Immature natural killer cell (primary cell): ENCODE data around the gene PSD4. TPM values are rescaled to one million over a fixed set of nuclear protein-coding genes. Genes with fewer than 3 reads are reported as not detected.

ENCODE experiments used
- DNase-seq, 3 donors: peaks; one replicate each; pipeline ENCODE4 v3.0.0; 2022; ENCODE audit warnings: mixed read lengths in 1 of 3
- H3K27ac Mint-ChIP-seq, 6 donors: one replicate each; pipeline ENCODE4 v1.8.0; 2020; ENCODE audit warnings: mixed read lengths in 6 of 6, mild to moderate bottlenecking in 5 of 6, inconsistent platforms in 4 of 6, moderate library complexity in 3 of 6
- H3K27me3 Mint-ChIP-seq, 3 donors: one replicate each; pipeline ENCODE4 v1.8.0; 2020 to 2021; ENCODE audit warnings: low read depth in 3 of 3, mild to moderate bottlenecking in 3 of 3, mixed read lengths in 3 of 3, moderate library complexity in 3 of 3, inconsistent platforms in 1 of 3
- H3K36me3 Mint-ChIP-seq, 3 donors: one replicate each; pipeline ENCODE4 v1.8.0; 2020; ENCODE audit warnings: mixed read lengths in 3 of 3, inconsistent platforms in 2 of 3, mild to moderate bottlenecking in 2 of 3
- H3K4me1 Mint-ChIP-seq, 2 donors: one replicate each; pipeline ENCODE4 v1.8.0; 2020; ENCODE audit warnings: inconsistent platforms in 2 of 2, mild to moderate bottlenecking in 2 of 2, mixed read lengths in 2 of 2, moderate library complexity in 1 of 2
- H3K4me3 Mint-ChIP-seq, 5 donors: one replicate each; pipeline ENCODE4 v1.8.0; 2020; ENCODE audit warnings: mild to moderate bottlenecking in 5 of 5, mixed read lengths in 5 of 5, inconsistent platforms in 3 of 5, moderate library complexity in 3 of 5
- H3K9me3 Mint-ChIP-seq, 6 donors: one replicate each; pipeline ENCODE4 v1.8.0; 2020; ENCODE audit warnings: mild to moderate bottlenecking in 6 of 6, mixed read lengths in 6 of 6, inconsistent platforms in 4 of 6, moderate library complexity in 3 of 6
- polyA plus RNA-seq, 3 donors: library from polyadenylated mRNA; unstranded; fragments of 300-500 nt; fragmentation: Illumina TruSeq; gene quantifications; one replicate each; pipeline ENCODE4 v1.2.3, GENCODE V29; 2021

PSD4 gene
- polyA plus RNA-seq, 3 donors from 2014 or later, result 17.0 to 72.3 (median 20.6) TPM

DNA sequence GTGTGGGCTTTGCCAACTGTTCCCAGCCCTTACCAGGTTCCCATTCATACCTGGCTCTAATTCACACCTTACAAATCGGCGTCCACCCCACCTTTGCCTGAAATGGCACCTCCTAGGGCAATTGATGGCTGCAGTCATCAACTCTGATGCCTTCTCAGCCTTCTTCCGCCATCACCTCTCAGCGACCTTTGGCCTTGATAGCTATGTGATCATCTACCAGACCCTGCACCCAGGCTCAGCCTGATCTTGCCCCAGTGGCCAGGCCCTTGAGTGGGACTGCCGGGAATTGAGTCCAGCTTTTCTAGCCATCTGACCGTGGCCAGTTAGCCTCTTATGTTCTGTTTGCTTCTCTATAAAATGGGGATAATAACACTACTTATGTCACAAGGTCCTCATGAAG is 32.5 kb downstream of the PSD4 start:
- H3K9me3 Mint-ChIP-seq, result no peaks in the 10 kb centered on the region
- no peak overlapping the region for H3K4me3 Mint-ChIP-seq
- H3K36me3 Mint-ChIP-seq, result peaks cover 0 to 3% (median 0%) of the 10 kb centered on the region in 3 donors
- DNase-seq, result no peak
- H3K27me3 Mint-ChIP-seq, result peaks cover 1 to 4% (median 2%) of the 10 kb centered on the region in 3 donors
- H3K27ac Mint-ChIP-seq, result peak overlapping the region in 5 of 6 donors; percentile 12 to 78 (median 63)
- H3K4me1 Mint-ChIP-seq, result peaks cover 25 to 26% of the 10 kb centered on the region in 2 donors

- Mint-ChIP-seq H3K9me3 (no peaks in the 10 kb centered on the region), H3K27me3 (peaks cover 1 to 4% (median 2%) of the 10 kb centered on the region in 3 donors), H3K4me3 (no peak overlapping the region), H3K4me1 (peaks cover 25 to 26% of the 10 kb centered on the region in 2 donors), H3K36me3 (peaks cover 0 to 3% (median 0%) of the 10 kb centered on the region in 3 donors), H3K27ac (peak overlapping the region in 3 of 6 donors; percentile 30 to 48 (median 45))
- DNase-seq, result no peak
Observed at GRCh38 chr2:113207021-113207420, 33.2 kb downstream of the PSD4 start.

GRCh38 chr2:113208396-113208795 is 34.6 kb downstream of the PSD4 start:
- H3K9me3 Mint-ChIP-seq, result no peaks in the 10 kb centered on the region
- peak overlapping the region in 2 of 6 donors; percentile 6 to 65 for H3K27ac Mint-ChIP-seq
- DNase-seq, result no peak
- H3K4me1 Mint-ChIP-seq, result peaks cover 22 to 26% of the 10 kb centered on the region in 2 donors
- peaks cover 0 to 3% (median 0%) of the 10 kb centered on the region in 3 donors for H3K36me3 Mint-ChIP-seq
- H3K27me3 Mint-ChIP-seq, result peaks cover 2 to 6% (median 3%) of the 10 kb centered on the region in 3 donors
- no peak overlapping the region for H3K4me3 Mint-ChIP-seq

GRCh38 chr2:113209011-113209645 is 35.4 kb downstream of the PSD4 start:
- DNase-seq, result no peak
- no peak overlapping the region for H3K4me3 Mint-ChIP-seq
- H3K9me3 Mint-ChIP-seq, result no peaks in the 10 kb centered on the region
- H3K36me3 Mint-ChIP-seq, result no peaks in the 10 kb centered on the region
- H3K27ac Mint-ChIP-seq, result peak overlapping the region in 1 of 6 donors; percentile 50
- H3K4me1 Mint-ChIP-seq, result peaks cover 17 to 26% of the 10 kb centered on the region in 2 donors
- H3K27me3 Mint-ChIP-seq, result peaks cover 2 to 9% (median 3%) of the 10 kb centered on the region in 3 donors

- peak overlapping the region in 1 of 6 donors; percentile 50 for H3K27ac Mint-ChIP-seq
- peaks cover 13 to 26% of the 10 kb centered on the region in 2 donors for H3K4me1 Mint-ChIP-seq
- H3K9me3 Mint-ChIP-seq, result no peaks in the 10 kb centered on the region
- no peak overlapping the region for H3K4me3 Mint-ChIP-seq
- no peak for DNase-seq
- no peaks in the 10 kb centered on the region for H3K36me3 Mint-ChIP-seq
- H3K27me3 Mint-ChIP-seq, result peaks cover 2 to 9% (median 3%) of the 10 kb centered on the region in 3 donors
Observed at GRCh38 chr2:113209646-113210171, 35.9 kb downstream of the PSD4 start.

GRCh38 chr2:113211226-113212105 is 37.7 kb downstream of the PSD4 start:
- H3K36me3 Mint-ChIP-seq, result no peaks in the 10 kb centered on the region
- no peak overlapping the region for H3K27ac Mint-ChIP-seq
- peaks cover 6 to 19% of the 10 kb centered on the region in 2 donors for H3K4me1 Mint-ChIP-seq
- H3K4me3 Mint-ChIP-seq, result no peak overlapping the region
- no peak for DNase-seq
- peaks cover 2 to 9% (median 3%) of the 10 kb centered on the region in 3 donors for H3K27me3 Mint-ChIP-seq
- no peaks in the 10 kb centered on the region for H3K9me3 Mint-ChIP-seq

DNA sequence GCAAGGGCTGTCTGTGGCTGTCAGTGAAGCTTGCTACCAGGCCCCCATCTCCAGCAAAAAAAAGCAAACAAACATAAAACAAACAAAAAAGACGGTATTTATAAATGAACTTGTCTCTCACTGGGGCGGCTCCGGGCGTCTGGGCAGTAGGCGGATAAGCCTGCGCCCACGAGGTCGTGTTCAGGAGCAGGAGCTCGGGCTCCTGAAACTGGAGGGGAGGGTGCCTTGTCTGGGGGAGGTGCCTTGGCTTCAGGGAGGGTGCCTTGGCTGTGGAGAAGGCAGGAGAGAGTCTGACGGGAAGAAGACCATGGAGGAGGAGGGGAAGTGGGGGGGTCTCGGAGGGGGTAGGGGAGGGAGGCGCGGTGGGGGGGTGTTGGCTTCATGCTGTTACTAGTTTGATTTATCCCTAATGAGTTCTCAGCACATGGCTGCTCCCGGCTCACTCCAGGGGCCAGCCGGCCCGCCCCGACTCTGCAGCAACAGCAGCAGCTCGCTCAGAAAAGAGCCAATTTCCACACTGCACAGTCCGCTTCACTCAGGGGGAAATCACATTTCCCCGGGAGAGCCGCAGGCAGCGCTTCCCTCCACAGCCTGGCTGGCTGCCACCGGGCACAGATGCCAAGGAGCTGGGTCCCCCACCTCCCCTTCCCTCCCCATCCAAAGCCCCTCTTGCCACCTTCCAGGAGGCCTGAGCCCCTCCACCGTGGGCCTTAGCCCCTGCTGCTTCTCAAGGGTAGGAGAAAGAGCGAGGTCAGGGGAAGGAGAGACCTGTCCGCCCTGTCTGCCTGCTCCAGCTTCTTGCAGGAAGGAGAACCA is 38.7 kb downstream of the PSD4 start:
- no peaks in the 10 kb centered on the region for H3K9me3 Mint-ChIP-seq
- H3K4me3 Mint-ChIP-seq, result no peak overlapping the region
- H3K36me3 Mint-ChIP-seq, result no peaks in the 10 kb centered on the region
- H3K27ac Mint-ChIP-seq, result no peak overlapping the region
- peaks cover 10 to 24% of the 10 kb centered on the region in 2 donors for H3K4me1 Mint-ChIP-seq
- DNase-seq, result no peak
- H3K27me3 Mint-ChIP-seq, result peaks cover 3 to 9% (median 3%) of the 10 kb centered on the region in 3 donors

DNA sequence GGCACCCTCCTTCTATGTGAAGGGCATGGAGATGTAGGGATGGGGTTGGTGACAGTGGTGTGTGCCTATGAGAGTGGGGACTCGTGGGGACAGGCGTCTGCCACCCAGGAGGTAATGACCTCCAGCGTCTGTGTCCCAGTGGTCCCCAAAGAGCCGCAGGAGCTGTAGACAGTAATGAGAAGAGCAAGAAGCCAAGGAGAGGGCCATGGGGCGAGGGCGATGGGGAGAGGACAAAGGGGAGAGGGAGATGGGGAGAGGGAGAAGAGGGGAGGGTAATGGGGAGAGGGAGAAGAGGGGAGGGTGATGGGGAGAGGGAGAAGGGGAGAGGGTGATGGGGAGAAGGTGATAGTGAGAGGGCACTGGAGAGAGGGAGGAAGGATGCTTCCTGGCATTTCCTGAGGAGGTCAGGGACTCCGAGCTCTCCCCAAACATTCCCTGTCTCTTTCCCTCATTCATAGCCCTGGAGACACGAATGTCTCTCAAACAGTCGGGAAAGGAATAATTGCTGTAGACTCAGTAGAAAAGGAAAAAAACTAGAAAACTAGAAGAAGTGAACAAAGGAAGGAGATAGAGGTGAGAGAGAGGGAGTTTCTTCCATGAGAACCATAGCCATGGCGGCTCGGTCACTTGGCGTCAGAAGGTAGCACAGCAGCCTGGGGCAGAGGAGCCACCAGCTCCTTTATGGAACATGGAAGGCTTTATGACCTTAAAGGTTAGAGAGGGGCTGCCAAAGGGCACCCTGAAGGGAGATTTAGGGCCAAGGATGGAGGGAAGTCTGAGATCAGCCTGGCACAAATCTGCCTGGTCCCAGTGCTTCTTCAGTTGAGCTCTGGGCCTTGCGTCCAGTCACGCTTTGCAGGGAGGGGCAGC is 39.5 kb downstream of the PSD4 start:
- Mint-ChIP-seq H3K4me3 (no peak overlapping the region), H3K27ac (peak overlapping the region in 1 of 6 donors; percentile 21), H3K4me1 (peaks cover 15 to 27% of the 10 kb centered on the region in 2 donors), H3K27me3 (peaks cover 3 to 9% (median 3%) of the 10 kb centered on the region in 3 donors), H3K36me3 (no peaks in the 10 kb centered on the region), H3K9me3 (no peaks in the 10 kb centered on the region)
- no peak for DNase-seq

DNA sequence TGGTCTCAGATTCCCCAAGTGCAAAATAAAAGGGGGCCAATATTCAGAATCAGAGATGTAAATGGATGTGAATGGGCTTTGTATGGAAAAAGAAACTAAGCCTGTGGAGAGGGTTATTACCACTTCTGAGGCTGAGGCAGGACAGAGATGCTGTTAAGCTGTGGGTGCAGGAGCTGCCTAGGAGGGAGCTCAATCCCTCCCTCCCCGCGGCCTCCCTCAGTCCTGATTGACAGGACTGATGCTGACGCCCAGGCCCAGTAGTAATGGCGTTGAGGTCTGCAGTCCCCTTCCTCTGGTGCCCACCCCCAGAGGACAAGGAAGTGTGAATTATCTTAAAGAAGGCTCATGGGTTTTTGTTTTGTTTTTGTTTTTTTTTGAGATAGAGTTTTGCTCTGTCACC is 40.4 kb downstream of the PSD4 start:
- H3K9me3 Mint-ChIP-seq, result no peaks in the 10 kb centered on the region
- H3K27ac Mint-ChIP-seq, result peak overlapping the region in 1 of 6 donors; percentile 21
- no peak for DNase-seq
- no peak overlapping the region for H3K4me3 Mint-ChIP-seq
- peaks cover 3 to 11% (median 4%) of the 10 kb centered on the region in 3 donors for H3K27me3 Mint-ChIP-seq
- peaks cover 19 to 25% of the 10 kb centered on the region in 2 donors for H3K4me1 Mint-ChIP-seq
- no peaks in the 10 kb centered on the region for H3K36me3 Mint-ChIP-seq

- peak overlapping the region in 1 of 6 donors; percentile 30 for H3K27ac Mint-ChIP-seq
Observed at GRCh38 chr2:113215056-113215455, 41.3 kb downstream of the PSD4 start.

GRCh38 chr2:113216321-113216720 is 42.5 kb downstream of the PSD4 start:
- Mint-ChIP-seq H3K9me3 (no peaks in the 10 kb centered on the region), H3K4me3 (no peak overlapping the region), H3K27ac (peak overlapping the region in 1 of 6 donors; percentile 69), H3K27me3 (peaks cover 1 to 7% (median 4%) of the 10 kb centered on the region in 3 donors), H3K36me3 (no peaks in the 10 kb centered on the region), H3K4me1 (peaks cover 17 to 25% of the 10 kb centered on the region in 2 donors)
- no peak for DNase-seq

More at GRCh38 chr2:113215056-113215455, 41.3 kb downstream of the PSD4 start:
- Mint-ChIP-seq H3K4me3 (no peak overlapping the region), H3K36me3 (no peaks in the 10 kb centered on the region), H3K4me1 (peaks cover 17 to 25% of the 10 kb centered on the region in 2 donors), H3K27me3 (peaks cover 2 to 11% (median 4%) of the 10 kb centered on the region in 3 donors), H3K9me3 (no peaks in the 10 kb centered on the region)
- DNase-seq, result no peak

GRCh38 chr2:113216891-113217454 is 43.2 kb downstream of the PSD4 start:
- Mint-ChIP-seq H3K27me3 (peaks cover 1 to 7% (median 4%) of the 10 kb centered on the region in 3 donors), H3K36me3 (no peaks in the 10 kb centered on the region), H3K4me1 (peaks cover 17 to 25% of the 10 kb centered on the region in 2 donors), H3K9me3 (no peaks in the 10 kb centered on the region), H3K27ac (peak overlapping the region in 3 of 6 donors; percentile 37 to 69 (median 57)), H3K4me3 (no peak overlapping the region)
- DNase-seq, result no peak
